Peyer's patch (tissue), 4 donors: ENCODE results near the gene RET.

Experiments used
- CTCF ChIP-seq, 6 experiments: fragments of 450-650 bp in 4 of 6; fragments of 200-600 bp in 2 of 6; sonication (generic) in 1 of 6; IDR thresholded peaks; one replicate each; pipeline ENCODE4 v1.5.1; 2017 to 2019; ENCODE audit warnings: antibody characterized with exemption in 6 of 6, mild to moderate bottlenecking in 3 of 6, moderate library complexity in 1 of 6
- POLR2A ChIP-seq, 2 donors: fragments of 450-650 bp; IDR thresholded peaks; one replicate each; pipeline ENCODE4 v1.5.1; 2017; ENCODE audit warnings: antibody characterized with exemption in 2 of 2, mild to moderate bottlenecking in 2 of 2, moderate library complexity in 2 of 2

- no peak for TF ChIP-seq POLR2A (IDR thresholded peaks at IDR 0.05)
- TF ChIP-seq CTCF (IDR thresholded peaks at IDR 0.05): no peak
Observed at GRCh38 chr10:43044448-43044921, 32.4 kb upstream of the RET start.
